CD4-positive, alpha-beta T cell treated with Interleukin-17A for 4 hours (primary cell): ENCODE data around the gene SAMD10.
"Not testable (repeated sequence)": the region's sequence is repeated elsewhere in the genome, so short reads cannot be mapped to it uniquely, and the experiment has no call there.

Experiments used
- DNase-seq: peaks from one replicate; pipeline ENCODE4 v3.0.0-alpha.2; 2020; ENCODE audit warnings: mixed read lengths

Gene SAMD10

GRCh38 chr20:63968928-63969760 lies 10.3 kb downstream of the SAMD10 start:
- peak; percentile 62 for DNase-seq

GRCh38 chr20:63968136-63968927 lies 11.1 kb downstream of the SAMD10 start:
- no peak for DNase-seq

- no peak for DNase-seq
Observed at GRCh38 chr20:63967330-63968135, 11.9 kb downstream of the SAMD10 start.

GRCh38 chr20:63966944-63967322 lies 12.5 kb downstream of the SAMD10 start:
- DNase-seq, result no peak

GRCh38 chr20:63966172-63966943 lies 13.1 kb downstream of the SAMD10 start:
- no peak for DNase-seq

GRCh38 chr20:63964412-63964811 lies 15.0 kb downstream of the SAMD10 start:
- no peak for DNase-seq

- no peak for DNase-seq
Observed at GRCh38 chr20:63963784-63964301, 15.6 kb downstream of the SAMD10 start.

GRCh38 chr20:63963348-63963741 lies 16.1 kb downstream of the SAMD10 start:
- DNase-seq, result no peak

- no peak for DNase-seq
Observed at GRCh38 chr20:63962426-63963347, 16.8 kb downstream of the SAMD10 start.

GRCh38 chr20:63961664-63962425 lies 17.6 kb downstream of the SAMD10 start:
- DNase-seq, result no peak

GRCh38 chr20:63960654-63961621 lies 18.5 kb downstream of the SAMD10 start:
- DNase-seq, result not testable (repeated sequence)

- no peak for DNase-seq
Observed at GRCh38 chr20:63959699-63960075, 19.8 kb downstream of the SAMD10 start.

- no peak for DNase-seq
Observed at GRCh38 chr20:63958964-63959698, 20.3 kb downstream of the SAMD10 start.

- no peak for DNase-seq
Observed at GRCh38 chr20:63958471-63958870, 21.0 kb downstream of the SAMD10 start.

GRCh38 chr20:63957690-63958441 lies 21.6 kb downstream of the SAMD10 start:
- no peak for DNase-seq

- DNase-seq, result peak; percentile 84
Observed at GRCh38 chr20:63957004-63957689, 22.3 kb downstream of the SAMD10 start.

GRCh38 chr20:63956664-63957003 lies 22.8 kb downstream of the SAMD10 start:
- DNase-seq, result no peak
